Fibroblast of pulmonary artery (primary cell): ENCODE measurements around the gene COQ8B.

Experiments used
- DNase-seq: peaks from one replicate; pipeline ENCODE4 v3.0.0-alpha.2; 2010; ENCODE audit warnings: low read depth
- H3K4me3 ChIP-seq: replicated peaks from 2 replicates; pipeline ENCODE4 v1.5.1; 2011; ENCODE audit warnings: low read depth, mild to moderate bottlenecking, control low read depth, low read length, moderate library complexity
- CTCF ChIP-seq: IDR thresholded peaks from 2 replicates; pipeline ENCODE4 v1.5.1; 2011; ENCODE audit warnings: mild to moderate bottlenecking, control low read depth, low read length, inconsistent platforms; ENCODE audit errors: missing control alignments

The COQ8B gene

GRCh38 chr19:40723661-40724254, 7.1 kb upstream of the COQ8B start:
- no peak overlapping the region for H3K4me3 ChIP-seq
- no peak for TF ChIP-seq CTCF
- DNase-seq = no peak

GRCh38 chr19:40721936-40722661, 5.4 kb upstream of the COQ8B start:
- peak overlapping the region; percentile 95 for H3K4me3 ChIP-seq
- no peak for TF ChIP-seq CTCF
- peak; percentile 44 for DNase-seq

- no peak for TF ChIP-seq CTCF
- DNase-seq = no peak
- peak overlapping the region; percentile 95 for H3K4me3 ChIP-seq
Measured at GRCh38 chr19:40721140-40721486, 4.4 kb upstream of the COQ8B start.

GRCh38 chr19:40719414-40719894, 2.8 kb upstream of the COQ8B start:
- TF ChIP-seq CTCF = no peak
- no peak for DNase-seq
- peak overlapping the region; percentile 95 for H3K4me3 ChIP-seq

- peak overlapping the region; percentile 95 for H3K4me3 ChIP-seq
- peak; percentile 39 for DNase-seq
- no peak for TF ChIP-seq CTCF
Measured at GRCh38 chr19:40718774-40719391, 2.2 kb upstream of the COQ8B start.

GRCh38 chr19:40717880-40718773, 1.4 kb upstream of the COQ8B start:
- TF ChIP-seq CTCF = no peak
- H3K4me3 ChIP-seq = peak overlapping the region; percentile 95
- peak; percentile 23 for DNase-seq
